ENCODE measurements around the gene URB2.

GRCh38 chr1:229608590-229608989, 17.5 kb upstream of the URB2 start:
- no peak for TF ChIP-seq MAX (IDR thresholded peaks at IDR 0.05; ENCODE audit: insufficient read depth, insufficient read length)
- TF ChIP-seq CTCF (IDR thresholded peaks at IDR 0.05; ENCODE audit: extremely low read depth in 1 of 2, insufficient read depth in 1 of 2, low read depth in 1 of 2, low read length in 2 of 2), result no peak
- no peak for TF ChIP-seq POLR2AphosphoS5 (IDR thresholded peaks at IDR 0.05; ENCODE audit: insufficient read depth, low read depth, low read length)
- no peak for TF ChIP-seq POLR2A (IDR thresholded peaks at IDR 0.05; ENCODE audit: low read depth, low read length)
- no peak for TF ChIP-seq EZH2 (IDR thresholded peaks at IDR 0.05; ENCODE audit: borderline replicate concordance, low read depth, low read length, severe bottlenecking)

Data from endothelial cell of umbilical vein (primary cell).